Measurements from ENCODE around the gene TK2.
"Not testable (repeated sequence)": the region's sequence is repeated elsewhere in the genome, so short reads cannot be mapped to it uniquely, and the experiment has no call there.

Gene TK2

GRCh38 chr16:66469947-66470546 lies 79.9 kb downstream of the TK2 start:
- no peak for ATAC-seq
- TF ChIP-seq ZFP3 (CRISPR knock-in tag; IDR thresholded peaks at IDR 0.05) (no peak), BACH2 (CRISPR knock-in tag; IDR thresholded peaks at IDR 0.05; ENCODE audit: borderline replicate concordance) (no peak), ZFP30 (CRISPR knock-in tag; IDR thresholded peaks at IDR 0.05) (no peak), ZNF8 (CRISPR knock-in tag; IDR thresholded peaks at IDR 0.05) (no peak), ZC3H10 (CRISPR knock-in tag; IDR thresholded peaks at IDR 0.05) (no peak), TOX (CRISPR knock-in tag; IDR thresholded peaks at IDR 0.05; ENCODE audit: borderline replicate concordance) (no peak), TSHZ2 (CRISPR knock-in tag; IDR thresholded peaks at IDR 0.05) (no peak)

GRCh38 chr16:66469291-66469946 lies 80.5 kb downstream of the TK2 start:
- TF ChIP-seq TCF4 (CRISPR knock-in tag; IDR thresholded peaks at IDR 0.05; ENCODE audit: borderline replicate concordance) = no peak
- no peak for TF ChIP-seq ARNTL (CRISPR knock-in tag; IDR thresholded peaks at IDR 0.05; ENCODE audit: borderline replicate concordance, low read depth)
- TF ChIP-seq POU6F1 (CRISPR knock-in tag; IDR thresholded peaks at IDR 0.05; ENCODE audit: borderline replicate concordance, low read depth) = no peak
- no peak for TF ChIP-seq ZNF8 (CRISPR knock-in tag; IDR thresholded peaks at IDR 0.05)
- no peak for TF ChIP-seq ZFP30 (CRISPR knock-in tag; IDR thresholded peaks at IDR 0.05)
- no peak for ATAC-seq

- TF ChIP-seq ESRRG (CRISPR knock-in tag; IDR thresholded peaks at IDR 0.05) (no peak), GLIS3 (CRISPR knock-in tag; IDR thresholded peaks at IDR 0.05) (no peak), ZNF70 (CRISPR knock-in tag; IDR thresholded peaks at IDR 0.05) (no peak), SNAI2 (CRISPR knock-in tag; IDR thresholded peaks at IDR 0.05) (no peak), ZNF565 (CRISPR knock-in tag; conservative IDR thresholded peaks at IDR 0.05; ENCODE audit: low read depth) (no peak), PPARA (CRISPR knock-in tag; IDR thresholded peaks at IDR 0.05; ENCODE audit: borderline replicate concordance) (no peak), CREB5 (CRISPR knock-in tag; IDR thresholded peaks at IDR 0.05; ENCODE audit: low read depth) (no peak), ARNTL (CRISPR knock-in tag; IDR thresholded peaks at IDR 0.05; ENCODE audit: borderline replicate concordance, low read depth) (no peak), TCF4 (CRISPR knock-in tag; IDR thresholded peaks at IDR 0.05; ENCODE audit: borderline replicate concordance) (no peak), CSDC2 (CRISPR knock-in tag; IDR thresholded peaks at IDR 0.05) (no peak), TOX (CRISPR knock-in tag; IDR thresholded peaks at IDR 0.05; ENCODE audit: borderline replicate concordance) (no peak), CSRNP3 (CRISPR knock-in tag; IDR thresholded peaks at IDR 0.05) (no peak), ZFP3 (CRISPR knock-in tag; IDR thresholded peaks at IDR 0.05) (no peak)
- no peak for ATAC-seq
Observed at GRCh38 chr16:66468321-66468965, 81.5 kb downstream of the TK2 start.

- TF ChIP-seq SNAI2 (CRISPR knock-in tag; IDR thresholded peaks at IDR 0.05) (no peak), PPARA (CRISPR knock-in tag; IDR thresholded peaks at IDR 0.05; ENCODE audit: borderline replicate concordance) (no peak), ZNF8 (CRISPR knock-in tag; IDR thresholded peaks at IDR 0.05) (no peak), POU6F1 (CRISPR knock-in tag; IDR thresholded peaks at IDR 0.05; ENCODE audit: borderline replicate concordance, low read depth) (no peak)
- ATAC-seq = no peak
Observed at GRCh38 chr16:66467611-66468010, 82.3 kb downstream of the TK2 start.

- ATAC-seq = not testable (repeated sequence)
Observed at GRCh38 chr16:66466636-66467035, 83.3 kb downstream of the TK2 start.

- ATAC-seq = not testable (repeated sequence)
Observed at GRCh38 chr16:66465946-66466345, 84.0 kb downstream of the TK2 start.

Measured in SK-N-SH treated with all-trans-retinoic acid at 6 μM for 48 hours (cell line).